ENCODE measurements around the gene SELENON.

- TF ChIP-seq TEAD2 (tag; IDR thresholded peaks at IDR 0.05) (no peak), ZBTB33 (CRISPR knock-in tag; IDR thresholded peaks at IDR 0.05) (no peak), ESRRA (IDR thresholded peaks at IDR 0.05; ENCODE audit: borderline replicate concordance, low read depth) (no peak), ZBTB8A (IDR thresholded peaks at IDR 0.05; ENCODE audit: partially characterized antibody) (no peak), RB1 (IDR thresholded peaks at IDR 0.05; ENCODE audit: low read depth) (no peak)
Measured at GRCh38 chr1:25844536-25845337, 44.7 kb downstream of the SELENON start.

All from K562 (cell line).